ENCODE measurements around the gene MEIS2. TPM values are rescaled to one million over a fixed set of nuclear protein-coding genes. Genes with fewer than 3 reads are reported as not detected.

MEIS2 gene
- total RNA-seq, 6 donors from 2014 or later = 13.7 to 53.4 (median 21.4) TPM

DNA sequence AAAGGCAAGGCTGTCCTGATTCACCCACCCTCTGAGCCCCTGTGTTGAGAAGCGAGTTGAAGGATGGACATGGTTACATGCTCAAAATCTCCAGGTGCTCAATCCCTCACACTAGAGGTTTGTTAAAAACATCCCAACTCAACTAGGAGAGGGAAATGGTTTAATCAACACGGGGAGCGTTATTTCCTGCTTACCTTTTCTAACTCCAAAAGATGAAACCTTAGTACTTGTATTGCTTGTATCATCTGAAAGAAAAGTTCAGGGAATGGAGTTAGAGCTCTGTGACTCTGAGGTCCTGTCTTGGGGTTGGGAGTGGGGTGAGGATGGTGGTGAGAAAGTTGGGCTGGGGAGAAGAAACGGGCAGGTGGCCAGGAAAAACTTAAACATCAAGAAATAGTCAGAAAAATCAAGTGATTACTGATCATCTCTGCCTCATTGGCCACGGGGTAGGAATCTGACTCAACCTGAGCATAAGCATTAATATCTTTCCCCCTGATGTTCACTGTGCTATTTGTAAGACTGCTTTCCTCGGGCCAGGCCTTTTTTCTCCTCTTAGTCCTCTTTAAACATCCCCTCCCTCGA is 5.9 kb downstream of the MEIS2 start:
- WGBS, 2 donors = 60 to 70% methylated on average over 7 of the region's 7 CpGs
- Histone ChIP-seq H3K9me3 (no peaks in the 10 kb centered on the region), H3K4me3 (peak overlapping the region in 1 of 4 donors; percentile 88), H3K36me3 (no peaks in the 10 kb centered on the region), H3K27me3 (peaks cover 0 to 12% (median 0%) of the 10 kb centered on the region in 4 donors), H3K27ac (peak overlapping the region in 3 of 4 donors; percentile 5 to 95 (median 94)), H3K4me1 (peaks cover 0 to 21% (median 6%) of the 10 kb centered on the region in 4 donors)
- ATAC-seq (ENCODE audit: low FRiP score in 2 of 2) (no peak), DNase-seq (no peak)
- TF ChIP-seq EP300 (IDR thresholded peaks at IDR 0.05) (no peak), POLR2AphosphoS5 (IDR thresholded peaks at IDR 0.05) (no peak), POLR2A (IDR thresholded peaks at IDR 0.05) (no peak)
- TF ChIP-seq, protein P1, sequence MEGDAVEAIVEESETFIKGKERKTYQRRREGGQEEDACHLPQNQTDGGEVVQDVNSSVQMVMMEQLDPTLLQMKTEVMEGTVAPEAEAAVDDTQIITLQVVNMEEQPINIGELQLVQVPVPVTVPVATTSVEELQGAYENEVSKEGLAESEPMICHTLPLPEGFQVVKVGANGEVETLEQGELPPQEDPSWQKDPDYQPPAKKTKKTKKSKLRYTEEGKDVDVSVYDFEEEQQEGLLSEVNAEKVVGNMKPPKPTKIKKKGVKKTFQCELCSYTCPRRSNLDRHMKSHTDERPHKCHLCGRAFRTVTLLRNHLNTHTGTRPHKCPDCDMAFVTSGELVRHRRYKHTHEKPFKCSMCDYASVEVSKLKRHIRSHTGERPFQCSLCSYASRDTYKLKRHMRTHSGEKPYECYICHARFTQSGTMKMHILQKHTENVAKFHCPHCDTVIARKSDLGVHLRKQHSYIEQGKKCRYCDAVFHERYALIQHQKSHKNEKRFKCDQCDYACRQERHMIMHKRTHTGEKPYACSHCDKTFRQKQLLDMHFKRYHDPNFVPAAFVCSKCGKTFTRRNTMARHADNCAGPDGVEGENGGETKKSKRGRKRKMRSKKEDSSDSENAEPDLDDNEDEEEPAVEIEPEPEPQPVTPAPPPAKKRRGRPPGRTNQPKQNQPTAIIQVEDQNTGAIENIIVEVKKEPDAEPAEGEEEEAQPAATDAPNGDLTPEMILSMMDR (IDR thresholded peaks at IDR 0.05) = no peak

DNA sequence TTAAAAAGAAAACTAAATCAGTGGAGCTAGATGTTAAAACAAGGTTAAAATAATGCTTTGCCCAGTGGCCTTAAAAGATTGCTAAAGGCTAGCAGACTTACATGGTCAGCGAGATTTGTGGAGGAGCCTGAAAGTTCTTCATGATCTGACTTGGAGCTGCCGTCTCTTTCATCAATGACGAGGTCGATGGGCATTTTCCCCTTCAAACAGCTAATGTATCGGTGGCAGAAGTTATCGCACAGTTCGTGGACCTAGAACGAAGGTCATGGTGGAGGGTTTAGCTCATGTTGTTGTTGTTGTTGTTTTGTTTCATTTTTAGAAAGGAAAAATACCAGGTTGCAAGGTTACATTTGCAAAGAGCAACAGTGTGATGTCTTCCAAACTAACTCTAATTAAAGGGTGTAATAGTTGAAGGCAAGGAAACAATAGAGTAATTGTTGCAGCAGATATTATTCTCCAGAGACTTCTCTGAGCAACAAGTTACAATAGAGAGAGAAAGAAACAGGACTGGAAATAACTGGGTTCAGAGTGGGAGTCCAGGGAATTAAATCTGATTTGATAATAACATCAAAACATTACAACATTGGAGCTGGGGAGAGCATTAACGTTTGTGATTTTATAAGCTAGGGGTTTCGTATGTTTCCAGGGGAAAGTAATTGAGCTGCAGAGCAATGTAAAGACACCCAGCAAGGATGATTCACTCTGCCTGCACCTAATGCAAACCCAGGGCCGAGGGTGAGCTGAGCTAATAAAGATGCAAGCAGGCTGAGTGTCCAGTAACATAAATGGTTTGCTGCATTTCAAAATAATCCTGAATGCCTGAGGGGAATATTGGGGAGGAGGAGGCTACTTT is 6.6 kb downstream of the MEIS2 start:
- H3K4me1 ChIP-seq = peaks cover 0 to 21% (median 3%) of the 10 kb centered on the region in 4 donors
- no peak for DNase-seq
- no peak overlapping the region for H3K4me3 ChIP-seq
- 73 to 80% methylated on average over 11 of the region's 11 CpGs for WGBS, 2 donors
- peaks cover 0 to 9% (median 0%) of the 10 kb centered on the region in 4 donors for H3K27me3 ChIP-seq
- H3K27ac ChIP-seq = peak overlapping the region in 2 of 4 donors; percentile 14 to 95
- H3K36me3 ChIP-seq = no peaks in the 10 kb centered on the region
- TF ChIP-seq POLR2AphosphoS5 (IDR thresholded peaks at IDR 0.05) (no peak), POLR2A (IDR thresholded peaks at IDR 0.05) (no peak), EP300 (IDR thresholded peaks at IDR 0.05) (no peak)
- TF ChIP-seq, protein P1 (IDR thresholded peaks at IDR 0.05) = no peak
- no peaks in the 10 kb centered on the region for H3K9me3 ChIP-seq
- ATAC-seq (ENCODE audit: low FRiP score in 2 of 2) = no peak

DNA sequence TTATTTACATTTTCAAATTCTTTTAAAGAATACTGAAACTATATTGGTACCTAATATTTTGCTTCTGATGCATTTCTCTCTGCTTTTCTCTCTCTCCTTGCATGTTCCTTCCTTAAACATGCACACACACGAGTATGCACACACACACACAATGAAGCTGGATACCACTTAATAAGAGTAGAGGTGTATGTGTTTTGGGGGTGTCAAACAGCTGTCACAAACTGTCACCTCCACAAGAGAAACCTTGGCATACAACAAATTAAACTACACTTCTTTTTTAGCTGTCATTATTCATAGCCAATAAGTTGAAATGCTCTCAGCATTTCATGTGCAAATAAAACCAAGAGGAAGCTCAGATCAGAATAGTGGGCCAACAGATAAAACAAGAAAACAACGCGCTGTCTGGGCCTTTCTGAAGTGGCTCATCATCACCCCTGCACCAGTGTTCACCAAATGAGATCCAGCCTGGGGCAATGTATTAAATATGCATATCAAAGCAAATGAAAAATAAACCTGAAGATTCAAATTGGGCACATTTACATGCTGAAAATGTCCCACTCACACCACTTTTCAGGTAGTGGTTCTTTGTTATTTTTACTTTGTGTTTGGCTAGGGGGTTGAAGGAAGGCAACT is 9.7 kb downstream of the MEIS2 start:
- Histone ChIP-seq H3K9me3 (no peaks in the 10 kb centered on the region), H3K27me3 (no peaks in the 10 kb centered on the region), H3K36me3 (no peaks in the 10 kb centered on the region), H3K4me3 (no peak overlapping the region), H3K27ac (no peak overlapping the region), H3K4me1 (peaks cover 0 to 9% (median 3%) of the 10 kb centered on the region in 4 donors)
- WGBS, 2 donors = 59 to 60% methylated on average over 3 of the region's 3 CpGs
- DNase-seq (no peak), ATAC-seq (ENCODE audit: low FRiP score in 2 of 2) (no peak)
- TF ChIP-seq POLR2AphosphoS5 (IDR thresholded peaks at IDR 0.05) (no peak), POLR2A (IDR thresholded peaks at IDR 0.05) (no peak), EP300 (IDR thresholded peaks at IDR 0.05) (no peak)
- TF ChIP-seq, protein P1 (IDR thresholded peaks at IDR 0.05) = no peak

DNA sequence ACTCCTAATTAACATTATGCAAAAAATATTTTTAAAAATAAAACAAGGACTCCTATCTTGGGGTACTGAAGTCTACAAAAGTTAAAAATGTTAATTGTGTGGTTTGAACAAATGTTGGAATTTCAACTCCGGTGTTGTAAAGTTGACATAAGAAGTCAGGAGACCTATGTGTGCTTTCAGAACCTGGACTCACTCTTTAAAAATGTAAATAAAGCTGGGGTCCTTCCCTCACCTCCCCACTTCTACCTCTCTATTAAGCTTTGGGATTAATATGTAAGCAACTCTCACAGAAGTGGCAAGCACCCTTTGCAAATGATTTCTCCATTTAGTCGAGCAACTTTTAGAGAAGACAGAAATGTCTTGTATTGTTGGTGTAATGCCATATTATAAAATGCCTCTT is 11.9 kb downstream of the MEIS2 start:
- 66 to 76% methylated on average over 2 of the region's 2 CpGs for WGBS, 2 donors
- ATAC-seq (ENCODE audit: low FRiP score in 2 of 2) (no peak), DNase-seq (no peak)
- Histone ChIP-seq H3K36me3 (peaks cover 0 to 4% (median 0%) of the 10 kb centered on the region in 4 donors), H3K4me1 (peaks cover 0 to 6% (median 0%) of the 10 kb centered on the region in 4 donors), H3K27ac (no peak overlapping the region), H3K9me3 (no peaks in the 10 kb centered on the region), H3K4me3 (no peak overlapping the region), H3K27me3 (no peaks in the 10 kb centered on the region)
- TF ChIP-seq EP300 (IDR thresholded peaks at IDR 0.05) (no peak), POLR2AphosphoS5 (IDR thresholded peaks at IDR 0.05) (no peak), POLR2A (IDR thresholded peaks at IDR 0.05) (no peak)
- TF ChIP-seq, protein P1 (IDR thresholded peaks at IDR 0.05) = no peak
